Ishikawa (cell line): ENCODE results near the gene ZNF567.

ENCODE experiments used
- CEBPB ChIP-seq: IDR thresholded peaks from 2 replicates; pipeline ENCODE4 v1.6.1; 2012
- CREB1 ChIP-seq: IDR thresholded peaks from 2 replicates; pipeline ENCODE4 v1.6.1; 2012; ENCODE audit warnings: low read depth
- EGR1 ChIP-seq: IDR thresholded peaks from 2 replicates; pipeline ENCODE4 v1.6.1; 2012
- EP300 ChIP-seq: IDR thresholded peaks from 2 replicates; pipeline ENCODE4 v1.6.1; 2012; ENCODE audit warnings: borderline replicate concordance
- FOXM1 ChIP-seq: IDR thresholded peaks from 2 replicates; pipeline ENCODE4 v1.6.1; 2012; ENCODE audit warnings: low read depth, borderline replicate concordance
- MAX ChIP-seq: IDR thresholded peaks from 2 replicates; pipeline ENCODE4 v1.6.1; 2012
- NFIC ChIP-seq: IDR thresholded peaks from 2 replicates; pipeline ENCODE4 v1.6.1; 2012
- RAD21 ChIP-seq: IDR thresholded peaks from 2 replicates; pipeline ENCODE4 v1.6.1; 2012; ENCODE audit warnings: low read depth
- REST ChIP-seq: IDR thresholded peaks from 2 replicates; pipeline ENCODE4 v1.6.1; 2012; ENCODE audit warnings: low read depth, mild to moderate bottlenecking
- TAF1 ChIP-seq: IDR thresholded peaks from 2 replicates; pipeline ENCODE4 v1.6.1; 2012; ENCODE audit warnings: low read depth, mild to moderate bottlenecking
- TCF12 ChIP-seq: IDR thresholded peaks from 2 replicates; pipeline ENCODE4 v1.6.1; 2012; ENCODE audit warnings: low read depth
- TEAD4 ChIP-seq: IDR thresholded peaks from 2 replicates; pipeline ENCODE4 v1.6.1; 2012
- USF1 ChIP-seq: IDR thresholded peaks from 2 replicates; pipeline ENCODE4 v1.6.1; 2012
- YY1 ChIP-seq: IDR thresholded peaks from 2 replicates; pipeline ENCODE4 v1.6.1; 2012; ENCODE audit warnings: low read depth

- TF ChIP-seq REST (no peak), EP300 (no peak), MAX (no peak), RAD21 (no peak), TAF1 (no peak), FOXM1 (no peak), CEBPB (no peak), NFIC (no peak), EGR1 (no peak), CREB1 (no peak), YY1 (no peak), TCF12 (no peak), TEAD4 (no peak), USF1 (no peak)
These were observed 8.0 kb upstream of the ZNF567 start for GRCh38 chr19:36679455-36679854.
